BJ (cell line): Measurements from ENCODE around the gene CLDN5. TPM values are rescaled to one million over a fixed set of nuclear protein-coding genes. Genes with fewer than 3 reads are reported as not detected.

Source experiments
- CTCF ChIA-PET: fragments of 350-600 bp; formaldehyde crosslinking; extraction: SDS; loops from one replicate; lab custom pipeline; 2021; ENCODE audit warnings: antibody characterized with exemption, inconsistent platforms; lab: Yijun Ruan, JAX
- POLR2A ChIA-PET: fragments of 300-600 bp; sonication (Branson Sonifier 250); formaldehyde crosslinking; extraction: SDS; loops from one replicate; lab custom pipeline; 2021; ENCODE audit warnings: antibody characterized with exemption; lab: Charles Lee
- DNase-seq: peaks from one replicate; pipeline ENCODE4 v3.0.0-alpha.2; 2011; ENCODE audit warnings: low read depth
- H3K27me3 ChIP-seq: 2 replicates; pipeline ENCODE4 v1.6.0; 2011; ENCODE audit warnings: low read length; ENCODE audit not compliant: control insufficient read depth, insufficient read depth
- H3K36me3 ChIP-seq: 2 replicates; pipeline ENCODE4 v1.5.1; 2011; ENCODE audit warnings: low read length; ENCODE audit not compliant: control insufficient read depth, insufficient read depth
- H3K4me3 ChIP-seq: 2 replicates; pipeline ENCODE4 v1.5.1; 2011; ENCODE audit warnings: low read depth, mild to moderate bottlenecking, control low read depth, low read length
- polyA minus RNA-seq: library from RNA; depleted of rRNA, polyadenylated mRNA; stranded (reverse); fragments of >200 nt; gene quantifications from 2 replicates; pipeline ENCODE4 v1.2.3, GENCODE V29; 2011; rRNA and poly(A)+ RNA removed
- polyA plus RNA-seq: library from polyadenylated mRNA; depleted of rRNA; stranded (reverse); fragments of >200 nt; gene quantifications from 2 replicates; pipeline ENCODE4 v1.2.3, GENCODE V29; 2011; rRNA removed
- TF ChIP-seq, protein P1 (sequence below): IDR thresholded peaks from 2 replicates; pipeline ENCODE4 v1.5.1; 2011; ENCODE audit warnings: low read depth, mild to moderate bottlenecking, control low read depth, inconsistent platforms, low read length, moderate library complexity; ENCODE audit not compliant: insufficient read depth

The CLDN5 gene, protein sequence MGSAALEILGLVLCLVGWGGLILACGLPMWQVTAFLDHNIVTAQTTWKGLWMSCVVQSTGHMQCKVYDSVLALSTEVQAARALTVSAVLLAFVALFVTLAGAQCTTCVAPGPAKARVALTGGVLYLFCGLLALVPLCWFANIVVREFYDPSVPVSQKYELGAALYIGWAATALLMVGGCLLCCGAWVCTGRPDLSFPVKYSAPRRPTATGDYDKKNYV
- polyA plus RNA-seq = 0.05 TPM in 1 of 2 replicates, not detected in the other
- not detected in 2 replicates for polyA minus RNA-seq

DNA sequence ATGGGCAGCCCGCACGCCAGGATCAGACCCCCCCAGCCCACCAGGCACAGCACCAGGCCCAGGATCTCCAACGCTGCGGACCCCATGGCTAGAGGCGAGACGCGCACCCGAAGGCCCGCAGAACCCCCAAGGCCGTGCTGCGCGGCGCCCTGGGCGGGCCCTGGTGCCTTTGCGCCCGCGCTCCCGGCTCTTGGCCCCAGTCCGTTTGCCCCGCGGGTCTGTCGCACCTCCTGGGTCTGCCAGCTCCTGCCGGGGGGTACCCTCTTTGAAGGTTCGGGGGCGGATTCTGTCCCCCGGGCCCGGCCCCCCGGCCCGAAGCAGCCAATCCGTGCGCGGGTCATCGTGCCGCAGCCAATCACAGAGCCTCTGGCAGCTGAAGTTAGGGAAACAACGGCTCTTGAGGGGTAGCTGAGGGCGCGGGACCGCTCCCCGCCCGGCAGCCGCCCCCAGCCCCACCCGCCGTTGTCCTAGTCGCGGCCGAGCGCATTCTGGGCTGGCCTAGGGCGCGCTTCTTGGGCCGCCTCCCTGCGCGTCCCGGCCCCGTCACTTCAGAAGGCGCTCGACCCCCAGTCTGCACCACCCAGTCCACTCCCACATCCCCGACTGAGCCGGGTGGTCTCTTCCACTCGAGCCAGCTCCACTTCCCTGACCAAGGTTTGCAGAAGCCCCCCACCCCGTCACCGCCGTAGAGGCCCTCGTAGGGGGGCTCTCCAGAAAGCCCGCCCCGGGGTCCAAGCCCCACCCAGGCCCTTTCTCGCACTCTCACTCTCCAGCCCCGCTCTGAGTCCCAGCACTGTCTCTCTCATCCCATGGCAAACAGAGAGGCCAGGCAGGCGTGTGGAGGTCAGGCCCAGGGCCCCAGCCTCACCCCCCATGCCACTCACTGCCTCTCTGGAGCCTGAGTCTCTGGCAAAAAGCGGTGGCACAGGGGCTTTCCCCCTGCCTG is at the start of gene CLDN5:
CLDN5 (minus strand) TSS at position 241 of the 946 bp plus-strand sequence; CDS start at position 86, 155 bp downstream.
- Histone ChIP-seq H3K4me3 (peak within 1 kb of the TSS; percentile 34), H3K27me3 (peaks cover 2% of the 10 kb centered on the region; the same call in 1 of the 2 replicates), H3K36me3 (no peaks in the 10 kb centered on the region)
- TF ChIP-seq, protein P1, sequence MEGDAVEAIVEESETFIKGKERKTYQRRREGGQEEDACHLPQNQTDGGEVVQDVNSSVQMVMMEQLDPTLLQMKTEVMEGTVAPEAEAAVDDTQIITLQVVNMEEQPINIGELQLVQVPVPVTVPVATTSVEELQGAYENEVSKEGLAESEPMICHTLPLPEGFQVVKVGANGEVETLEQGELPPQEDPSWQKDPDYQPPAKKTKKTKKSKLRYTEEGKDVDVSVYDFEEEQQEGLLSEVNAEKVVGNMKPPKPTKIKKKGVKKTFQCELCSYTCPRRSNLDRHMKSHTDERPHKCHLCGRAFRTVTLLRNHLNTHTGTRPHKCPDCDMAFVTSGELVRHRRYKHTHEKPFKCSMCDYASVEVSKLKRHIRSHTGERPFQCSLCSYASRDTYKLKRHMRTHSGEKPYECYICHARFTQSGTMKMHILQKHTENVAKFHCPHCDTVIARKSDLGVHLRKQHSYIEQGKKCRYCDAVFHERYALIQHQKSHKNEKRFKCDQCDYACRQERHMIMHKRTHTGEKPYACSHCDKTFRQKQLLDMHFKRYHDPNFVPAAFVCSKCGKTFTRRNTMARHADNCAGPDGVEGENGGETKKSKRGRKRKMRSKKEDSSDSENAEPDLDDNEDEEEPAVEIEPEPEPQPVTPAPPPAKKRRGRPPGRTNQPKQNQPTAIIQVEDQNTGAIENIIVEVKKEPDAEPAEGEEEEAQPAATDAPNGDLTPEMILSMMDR = no peak
- DNase-seq = no peak
- ChIA-PET POLR2A (no interaction called here), CTCF (interaction anchor here (0.6 kb wide), 1 partner anchor 79 kb away, joined by 3 read pairs; no protein-coding TSS in a partner anchor)

DNA sequence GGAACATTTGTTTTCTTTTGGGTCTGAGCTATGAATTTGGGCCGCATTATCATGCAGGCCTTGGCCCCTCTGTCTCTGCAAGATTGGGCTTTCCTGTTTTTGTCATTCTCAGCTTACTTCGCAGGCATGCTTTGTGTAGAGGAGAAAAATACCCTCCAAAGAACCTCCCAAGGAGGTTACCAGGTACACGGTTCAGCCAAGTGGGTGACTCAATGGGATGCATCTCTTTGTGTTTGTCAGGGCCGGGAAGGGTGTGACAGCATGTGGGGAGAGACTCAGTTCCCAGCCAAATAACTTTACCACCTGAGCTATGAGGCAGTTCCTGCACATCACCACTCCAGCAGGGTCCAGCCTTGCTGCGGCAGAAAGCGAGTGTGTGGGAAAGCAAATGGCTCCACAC is 47.8 kb upstream of the CLDN5 start:
- Histone ChIP-seq H3K4me3 (no peak overlapping the region), H3K36me3 (no peaks in the 10 kb centered on the region), H3K27me3 (no peaks in the 10 kb centered on the region)
- CTCF ChIA-PET = no interaction called here
- DNase-seq = no peak
- POLR2A ChIA-PET = no interaction called here
- TF ChIP-seq, protein P1 = no peak

DNA sequence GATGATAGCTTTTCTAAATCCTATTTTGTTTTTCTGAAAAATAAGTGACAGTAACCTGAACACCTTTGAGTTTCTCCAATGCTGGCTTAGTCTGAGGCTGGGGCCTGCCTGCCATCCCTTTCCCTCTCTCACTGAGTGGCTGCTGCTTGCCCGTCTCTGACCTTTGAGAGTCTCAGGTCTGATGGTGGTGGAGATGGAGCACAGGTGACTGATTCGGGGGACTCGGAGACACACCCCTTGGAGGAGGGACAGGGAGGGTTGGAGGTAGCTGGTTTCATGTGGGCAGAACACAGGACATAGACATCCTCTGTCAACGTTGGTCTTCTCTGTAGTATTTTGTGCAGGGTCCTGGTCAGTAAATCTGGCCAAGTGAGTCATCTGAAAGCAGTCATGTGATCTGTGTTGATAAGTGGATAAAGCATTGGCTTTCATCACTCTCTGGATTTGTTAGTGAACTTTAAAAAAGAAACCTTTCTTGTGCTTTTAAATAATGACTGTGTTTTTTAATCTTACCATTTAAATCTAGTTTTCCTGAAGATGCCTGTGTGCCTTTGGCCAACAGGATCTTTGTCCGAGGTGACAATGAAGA is 47.1 kb upstream of the CLDN5 start:
- Histone ChIP-seq H3K36me3 (no peaks in the 10 kb centered on the region), H3K4me3 (no peak overlapping the region), H3K27me3 (no peaks in the 10 kb centered on the region)
- no peak for DNase-seq
- ChIA-PET POLR2A (no interaction called here), CTCF (no interaction called here)
- TF ChIP-seq, protein P1 = no peak

DNA sequence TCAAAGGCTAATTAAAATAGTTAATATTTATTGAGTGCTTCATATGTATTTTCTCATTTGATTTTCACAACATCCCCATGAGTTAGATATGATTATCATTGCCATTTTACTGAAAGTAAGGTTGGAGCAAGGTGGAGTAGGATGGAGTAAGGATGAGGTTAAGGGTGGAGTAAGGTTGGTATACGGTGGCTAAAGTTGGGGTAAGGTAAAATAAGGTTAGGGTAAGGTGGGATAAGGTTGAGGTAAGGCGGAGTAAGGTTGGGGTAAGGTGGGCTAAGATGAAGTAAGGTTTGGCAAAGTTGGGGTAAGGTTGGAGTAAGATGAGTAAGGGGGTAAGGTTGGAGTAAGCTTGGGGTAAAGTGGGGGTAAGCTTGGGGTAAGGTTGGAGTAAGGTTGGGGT is 45.8 kb upstream of the CLDN5 start:
- H3K27me3 ChIP-seq = no peaks in the 10 kb centered on the region
- no peak for DNase-seq
- H3K36me3 ChIP-seq = no peaks in the 10 kb centered on the region
- TF ChIP-seq, protein P1 = no peak
- no peak overlapping the region for H3K4me3 ChIP-seq
- ChIA-PET CTCF (interaction anchor here (1.2 kb wide), 1 partner anchor 14 kb away, joined by 3 read pairs; no protein-coding TSS in a partner anchor), POLR2A (no interaction called here)
